Endothelial cell of umbilical vein (primary cell): ENCODE results near the gene METTL1.

Experiments
- CTCF ChIP-seq, 2 donors: IDR thresholded peaks; 1 replicate in 1 of 2; 2 replicates in 1 of 2; pipeline ENCODE4 v1.5.1; 2011; ENCODE audit warnings: low read length in 2 of 2, mild to moderate bottlenecking in 2 of 2, moderate library complexity in 2 of 2, control low read depth in 1 of 2, inconsistent platforms in 1 of 2, low read depth in 1 of 2; ENCODE audit not compliant: insufficient read depth in 1 of 2; ENCODE audit errors: extremely low read depth in 1 of 2
- EZH2 ChIP-seq: IDR thresholded peaks from 2 replicates; pipeline ENCODE4 v1.6.1; 2012; ENCODE audit warnings: borderline replicate concordance, low read depth, mild to moderate bottlenecking, moderate library complexity, low read length, inconsistent platforms; ENCODE audit not compliant: severe bottlenecking
- JUN ChIP-seq: IDR thresholded peaks from 2 replicates; pipeline ENCODE4 v1.6.1; 2011; ENCODE audit warnings: borderline replicate concordance, low read depth; ENCODE audit not compliant: insufficient read length, insufficient read depth
- POLR2A ChIP-seq: IDR thresholded peaks from 2 replicates; pipeline ENCODE4 v1.6.1; 2012; ENCODE audit warnings: low read depth, mild to moderate bottlenecking, control low read depth, low read length

- no peak for TF ChIP-seq CTCF (IDR thresholded peaks at IDR 0.05; ENCODE audit: extremely low read depth in 1 of 2, insufficient read depth in 1 of 2, low read depth in 1 of 2, low read length in 2 of 2)
- no peak for TF ChIP-seq JUN
- no peak for TF ChIP-seq POLR2A
- no peak for TF ChIP-seq EZH2
Observed at GRCh38 chr12:57750561-57751431, 21.1 kb downstream of the METTL1 start.
